ENCODE results near the gene TIMELESS. TPM values are rescaled to one million over a fixed set of nuclear protein-coding genes. Genes with fewer than 3 reads are reported as not detected.
"Not testable (repeated sequence)": the region's sequence is repeated elsewhere in the genome, so short reads cannot be mapped to it uniquely, and the experiment has no call there.

TIMELESS gene
- total RNA-seq, 1 experiment from 2014 or later: 26.5 TPM

DNA sequence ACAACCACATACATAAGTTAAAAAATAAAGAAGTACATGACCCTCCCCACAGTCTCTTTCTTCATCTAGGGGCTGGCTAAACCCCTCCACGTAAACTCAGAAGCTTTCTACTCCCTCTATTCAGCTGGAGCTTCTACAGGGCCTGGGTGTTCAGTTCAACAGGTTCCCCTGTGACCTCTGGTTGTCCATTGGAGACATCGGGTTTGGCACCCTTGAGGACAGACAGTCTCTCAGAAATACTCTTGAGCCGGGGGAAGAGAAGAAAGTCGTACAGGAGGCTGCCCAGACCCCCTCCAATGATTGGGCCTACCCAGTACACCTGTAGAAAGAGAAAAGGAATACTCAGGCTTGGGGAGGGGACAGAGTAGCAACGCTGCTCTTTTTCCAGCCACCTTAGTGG lies 1.9 kb upstream of the TIMELESS start:
- intact Hi-C loops (cut with micrococcal nuclease): no loop called here
- CTCF ChIA-PET: interaction anchor here (0.6 to 2.1 kb wide), 2 partner anchors 10 to 160 kb away, joined by 5 to 15 read pairs; no protein-coding TSS in a partner anchor
- TF ChIP-seq EZH2 (IDR thresholded peaks at IDR 0.05; ENCODE audit: low read length, unreplicated experiment) (no peak), EZH2phosphoT487 (IDR thresholded peaks at IDR 0.05; ENCODE audit: borderline replicate concordance, low read length) (no peak)
- TF ChIP-seq, protein P1, sequence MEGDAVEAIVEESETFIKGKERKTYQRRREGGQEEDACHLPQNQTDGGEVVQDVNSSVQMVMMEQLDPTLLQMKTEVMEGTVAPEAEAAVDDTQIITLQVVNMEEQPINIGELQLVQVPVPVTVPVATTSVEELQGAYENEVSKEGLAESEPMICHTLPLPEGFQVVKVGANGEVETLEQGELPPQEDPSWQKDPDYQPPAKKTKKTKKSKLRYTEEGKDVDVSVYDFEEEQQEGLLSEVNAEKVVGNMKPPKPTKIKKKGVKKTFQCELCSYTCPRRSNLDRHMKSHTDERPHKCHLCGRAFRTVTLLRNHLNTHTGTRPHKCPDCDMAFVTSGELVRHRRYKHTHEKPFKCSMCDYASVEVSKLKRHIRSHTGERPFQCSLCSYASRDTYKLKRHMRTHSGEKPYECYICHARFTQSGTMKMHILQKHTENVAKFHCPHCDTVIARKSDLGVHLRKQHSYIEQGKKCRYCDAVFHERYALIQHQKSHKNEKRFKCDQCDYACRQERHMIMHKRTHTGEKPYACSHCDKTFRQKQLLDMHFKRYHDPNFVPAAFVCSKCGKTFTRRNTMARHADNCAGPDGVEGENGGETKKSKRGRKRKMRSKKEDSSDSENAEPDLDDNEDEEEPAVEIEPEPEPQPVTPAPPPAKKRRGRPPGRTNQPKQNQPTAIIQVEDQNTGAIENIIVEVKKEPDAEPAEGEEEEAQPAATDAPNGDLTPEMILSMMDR (conservative IDR thresholded peaks at IDR 0.05; ENCODE audit: low read depth, low read length): no peak

DNA sequence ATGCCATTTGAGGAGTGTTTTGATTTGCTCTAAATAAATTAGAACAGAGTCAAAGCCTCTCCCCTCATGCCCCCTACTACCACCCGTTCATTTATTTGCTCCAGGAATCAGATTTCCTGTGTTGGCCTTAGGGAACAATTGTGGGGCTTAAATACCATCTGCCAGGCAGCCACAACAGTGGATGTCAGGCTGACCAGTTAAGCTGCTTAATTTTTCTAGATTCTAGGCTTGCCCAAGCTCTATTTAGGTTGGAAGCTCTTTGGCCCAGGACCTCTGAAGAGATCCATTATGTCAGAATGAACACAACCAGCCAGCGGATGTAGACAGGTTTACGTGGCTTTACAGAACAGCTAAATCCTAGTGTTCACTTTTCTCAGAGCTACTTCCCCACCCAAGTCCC lies 1.0 kb upstream of the TIMELESS start:
- no peaks in the 10 kb centered on the region for H4K20me1 ChIP-seq (ENCODE audit: low read length)
- peaks cover 12% of the 10 kb centered on the region for H3K4me1 ChIP-seq (ENCODE audit: insufficient read depth, low read length)
- no peaks in the 10 kb centered on the region for H3F3A ChIP-seq (ENCODE audit: low read length, unreplicated experiment)
- no peak overlapping the region for H3K27ac ChIP-seq (ENCODE audit: low read length)
- no peak overlapping the region for H3K9ac ChIP-seq (ENCODE audit: low read length)
- H3K9me2 ChIP-seq (replicated peaks; ENCODE audit: low read length): no peaks in the 10 kb centered on the region
- no peak overlapping the region for H3K4me3 ChIP-seq (ENCODE audit: low read length)
- DNase-seq: no peak
- 0 out of 2 replicates have a peak overlapping the region, but pooled peaks have one; percentile 80 for H3K4me2 ChIP-seq (ENCODE audit: low read length)
- intact Hi-C loops (cut with micrococcal nuclease): no loop called here
- ChIA-PET POLR2A (ENCODE audit: unreplicated experiment) (interaction anchor here (0.6 kb wide), 1 partner anchor 10 kb away, joined by 18 read pairs; no protein-coding TSS in a partner anchor), CTCF (interaction anchor here (0.5 to 2.1 kb wide), 2 partner anchors 11 to 63 kb away, joined by 4 to 15 read pairs; no protein-coding TSS in a partner anchor)
- no peaks in the 10 kb centered on the region for H3K27me3 ChIP-seq (ENCODE audit: low read length)
- no peaks in the 10 kb centered on the region for H3K36me3 ChIP-seq (ENCODE audit: low read depth, low read length)
- BruUV-seq (replicated peaks): no TSS peak
- peaks cover 12% of the 10 kb centered on the region for H3K79me2 ChIP-seq (ENCODE audit: low read length)
- TF ChIP-seq EZH2 (IDR thresholded peaks at IDR 0.05; ENCODE audit: low read length, unreplicated experiment) (no peak), EZH2phosphoT487 (IDR thresholded peaks at IDR 0.05; ENCODE audit: borderline replicate concordance, low read length) (no peak)
- TF ChIP-seq, protein P1 (conservative IDR thresholded peaks at IDR 0.05; ENCODE audit: low read depth, low read length): no peak
- ATAC-seq: no peak
- no peak overlapping the region for H2AFZ ChIP-seq (ENCODE audit: low read length)
- no peaks in the 10 kb centered on the region for H3K9me3 ChIP-seq (ENCODE audit: low read length)

More for the DNA sequence above, 1.9 kb upstream of the TIMELESS start:
- H3K4me2 ChIP-seq (ENCODE audit: low read length): no peak overlapping the region
- no peaks in the 10 kb centered on the region for H3K9me2 ChIP-seq (replicated peaks; ENCODE audit: low read length)
- H3K4me1 ChIP-seq (ENCODE audit: insufficient read depth, low read length): peaks cover 12% of the 10 kb centered on the region
- H2AFZ ChIP-seq (ENCODE audit: low read length): no peak overlapping the region
- POLR2A ChIA-PET (ENCODE audit: unreplicated experiment): interaction anchor here (0.6 kb wide), 1 partner anchor 10 kb away, joined by 18 read pairs; no protein-coding TSS in a partner anchor
- DNase-seq (no peak), ATAC-seq (no peak)
- peaks cover 12% of the 10 kb centered on the region for H3K79me2 ChIP-seq (ENCODE audit: low read length)
- no peaks in the 10 kb centered on the region for H3K36me3 ChIP-seq (ENCODE audit: low read depth, low read length)
- no TSS peak for BruUV-seq (replicated peaks)
- no peaks in the 10 kb centered on the region for H3K27me3 ChIP-seq (ENCODE audit: low read length)
- H3K27ac ChIP-seq (ENCODE audit: low read length): no peak overlapping the region
- H3K9ac ChIP-seq (ENCODE audit: low read length): no peak overlapping the region
- H3K4me3 ChIP-seq (ENCODE audit: low read length): no peak overlapping the region
- H3F3A ChIP-seq (ENCODE audit: low read length, unreplicated experiment): no peaks in the 10 kb centered on the region
- H3K9me3 ChIP-seq (ENCODE audit: low read length): no peaks in the 10 kb centered on the region
- no peaks in the 10 kb centered on the region for H4K20me1 ChIP-seq (ENCODE audit: low read length)

GRCh38 chr12:56449622-56449984 lies 377 bp upstream of the TIMELESS start:
- intact Hi-C loops (cut with micrococcal nuclease): no loop called here
- Histone ChIP-seq H4K20me1 (ENCODE audit: low read length) (no peaks in the 10 kb centered on the region), H3F3A (ENCODE audit: low read length, unreplicated experiment) (no peaks in the 10 kb centered on the region), H3K9me3 (ENCODE audit: low read length) (no peaks in the 10 kb centered on the region), H3K79me2 (ENCODE audit: low read length) (peaks cover 12% of the 10 kb centered on the region), H3K4me1 (ENCODE audit: insufficient read depth, low read length) (peaks cover 12% of the 10 kb centered on the region), H3K36me3 (ENCODE audit: low read depth, low read length) (0 out of 2 replicates have a peak, but pooled peaks cover 3% of the 10 kb centered on the region), H3K27ac (ENCODE audit: low read length) (peak overlapping the region; percentile 82), H3K4me2 (ENCODE audit: low read length) (peak overlapping the region; percentile 80), H2AFZ (ENCODE audit: low read length) (peak overlapping the region; percentile 92), H3K9me2 (replicated peaks; ENCODE audit: low read length) (no peaks in the 10 kb centered on the region), H3K27me3 (ENCODE audit: low read length) (no peaks in the 10 kb centered on the region), H3K4me3 (ENCODE audit: low read length) (peak overlapping the region; percentile 81), H3K9ac (ENCODE audit: low read length) (peak overlapping the region; percentile 92)
- TF ChIP-seq EZH2phosphoT487 (IDR thresholded peaks at IDR 0.05; ENCODE audit: borderline replicate concordance, low read length): no peak
- ChIA-PET CTCF (interaction anchor here (2.1 kb wide), 1 partner anchor 11 kb away, joined by 15 read pairs; no protein-coding TSS in a partner anchor), POLR2A (ENCODE audit: unreplicated experiment) (interaction anchor here (0.6 to 1.0 kb wide), 3 partner anchors 12 to 476 kb away, joined by 4 to 7 read pairs (median 4); partner anchors contain the start of genes RAB5B and STAT2)
- ATAC-seq: no peak; the same call in 1 of the 2 replicates
- BruUV-seq (replicated peaks): TSS peak; percentile 98
- no peak for DNase-seq

DNA sequence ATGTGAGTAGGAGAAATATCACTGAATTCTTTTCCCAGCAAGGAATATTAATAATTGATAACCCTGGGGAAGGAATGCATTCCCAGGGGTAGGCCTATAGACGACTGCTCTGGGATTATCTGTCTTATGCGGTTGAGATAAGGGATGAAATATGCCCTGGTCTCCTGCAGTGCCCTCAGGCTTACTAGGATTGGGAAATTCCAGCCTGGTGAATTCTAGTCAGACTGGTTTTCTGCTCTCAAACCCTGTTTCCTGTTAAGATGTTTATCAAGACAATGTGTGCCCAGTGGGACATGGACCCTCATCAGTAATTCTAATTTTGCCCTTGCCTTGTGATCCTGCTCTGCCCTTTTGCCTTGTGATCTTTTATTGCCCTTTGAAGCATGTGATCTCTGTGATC lies 6.0 kb downstream of the TIMELESS start:
- CTCF ChIA-PET: not testable (repeated sequence)
- DNase-seq: peak; percentile 39

More for the DNA sequence above, 6.0 kb downstream of the TIMELESS start:
- H3K4me3 ChIP-seq (ENCODE audit: low read length); H3F3A ChIP-seq (ENCODE audit: low read length, unreplicated experiment); H3K9me2 ChIP-seq (replicated peaks; ENCODE audit: low read length); intact Hi-C loops (cut with micrococcal nuclease); ATAC-seq; H4K20me1 ChIP-seq (ENCODE audit: low read length); H3K27ac ChIP-seq (ENCODE audit: low read length); H3K9ac ChIP-seq (ENCODE audit: low read length); H3K9me3 ChIP-seq (ENCODE audit: low read length); H3K4me2 ChIP-seq (ENCODE audit: low read length); BruUV-seq (replicated peaks); H3K27me3 ChIP-seq (ENCODE audit: low read length); H2AFZ ChIP-seq (ENCODE audit: low read length); H3K4me1 ChIP-seq (ENCODE audit: insufficient read depth, low read length); POLR2A ChIA-PET (ENCODE audit: unreplicated experiment): not testable (repeated sequence)
- peaks cover 13% of the 10 kb centered on the region; the same call in 1 of the 2 replicates for H3K36me3 ChIP-seq (ENCODE audit: low read depth, low read length)
- peaks cover 46% of the 10 kb centered on the region for H3K79me2 ChIP-seq (ENCODE audit: low read length)
